Thyroid gland (tissue), 4 donors: ENCODE results near the gene GRM4.

ENCODE experiments used
- POLR2A ChIP-seq, 2 donors: fragments of 450-650 bp; IDR thresholded peaks; one replicate each; pipeline ENCODE4 v1.6.1; 2017; ENCODE audit warnings: antibody characterized with exemption in 2 of 2, mild to moderate bottlenecking in 2 of 2, moderate library complexity in 1 of 2
- TF ChIP-seq, protein P1 (sequence below), 6 experiments: fragments of 200-600 bp in 3 of 6; fragments of 450-650 bp in 3 of 6; sonication (generic) in 3 of 6; IDR thresholded peaks; one replicate each; pipeline ENCODE4 v1.5.1; 2016 to 2019; ENCODE audit warnings: antibody characterized with exemption in 6 of 6, mild to moderate bottlenecking in 2 of 6, inconsistent platforms in 1 of 6, moderate library complexity in 1 of 6

DNA sequence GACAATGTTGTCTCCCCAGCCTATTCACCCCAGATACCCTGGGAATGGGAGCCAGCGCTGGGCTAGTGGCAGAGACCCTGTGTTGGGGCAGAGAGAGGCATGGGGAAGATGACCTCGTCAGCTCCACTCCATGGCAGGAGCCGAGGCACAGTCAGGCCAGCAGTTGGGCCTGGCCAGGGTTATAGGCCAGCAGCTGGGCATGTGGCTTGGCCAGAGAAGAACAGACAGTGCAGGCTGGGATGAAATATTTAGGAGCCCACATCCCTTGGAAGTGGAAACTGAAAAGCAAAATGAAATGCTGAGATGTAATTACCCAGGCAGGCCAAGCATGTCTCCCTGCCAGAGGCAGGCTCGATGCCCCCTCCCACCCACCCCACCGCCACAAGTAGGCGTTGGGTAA is 70.0 kb downstream of the GRM4 start:
- TF ChIP-seq, protein P1, sequence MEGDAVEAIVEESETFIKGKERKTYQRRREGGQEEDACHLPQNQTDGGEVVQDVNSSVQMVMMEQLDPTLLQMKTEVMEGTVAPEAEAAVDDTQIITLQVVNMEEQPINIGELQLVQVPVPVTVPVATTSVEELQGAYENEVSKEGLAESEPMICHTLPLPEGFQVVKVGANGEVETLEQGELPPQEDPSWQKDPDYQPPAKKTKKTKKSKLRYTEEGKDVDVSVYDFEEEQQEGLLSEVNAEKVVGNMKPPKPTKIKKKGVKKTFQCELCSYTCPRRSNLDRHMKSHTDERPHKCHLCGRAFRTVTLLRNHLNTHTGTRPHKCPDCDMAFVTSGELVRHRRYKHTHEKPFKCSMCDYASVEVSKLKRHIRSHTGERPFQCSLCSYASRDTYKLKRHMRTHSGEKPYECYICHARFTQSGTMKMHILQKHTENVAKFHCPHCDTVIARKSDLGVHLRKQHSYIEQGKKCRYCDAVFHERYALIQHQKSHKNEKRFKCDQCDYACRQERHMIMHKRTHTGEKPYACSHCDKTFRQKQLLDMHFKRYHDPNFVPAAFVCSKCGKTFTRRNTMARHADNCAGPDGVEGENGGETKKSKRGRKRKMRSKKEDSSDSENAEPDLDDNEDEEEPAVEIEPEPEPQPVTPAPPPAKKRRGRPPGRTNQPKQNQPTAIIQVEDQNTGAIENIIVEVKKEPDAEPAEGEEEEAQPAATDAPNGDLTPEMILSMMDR (IDR thresholded peaks at IDR 0.05) = no peak
- no peak for TF ChIP-seq POLR2A (IDR thresholded peaks at IDR 0.05)
